Spinal cord (tissue), 10 donors: ENCODE results near the gene VCAM1. TPM values are rescaled to one million over a fixed set of nuclear protein-coding genes. Genes with fewer than 3 reads are reported as not detected.
A peak's percentile ranks its signal among the peaks of the same experiment; 100 is the strongest.
"Not testable (repeated sequence)": the region's sequence is repeated elsewhere in the genome, so short reads cannot be mapped to it uniquely, and the experiment has no call there.

ENCODE experiments used
- DNase-seq, 6 donors: peaks; one replicate each; pipeline versions ENCODE4 v3.0.0 to v3.0.0-alpha.2; 2013 to 2015; ENCODE audit warnings: low spot score in 6 of 6, low read depth in 4 of 6
- H3K27ac ChIP-seq: one replicate; pipeline ENCODE4 v1.5.1; 2013; ENCODE audit warnings: low read depth, low read length, control low read depth
- H3K27me3 ChIP-seq: one replicate; pipeline ENCODE4 v1.6.1; 2013; ENCODE audit warnings: low read length; ENCODE audit not compliant: control insufficient read depth, insufficient read depth
- H3K36me3 ChIP-seq: one replicate; pipeline ENCODE4 v1.6.1; 2013; ENCODE audit warnings: low read length; ENCODE audit not compliant: control insufficient read depth, insufficient read depth
- H3K4me1 ChIP-seq: one replicate; pipeline ENCODE4 v1.6.1; 2013; ENCODE audit warnings: low read length; ENCODE audit not compliant: control insufficient read depth, insufficient read depth
- H3K4me3 ChIP-seq: one replicate; pipeline ENCODE4 v1.5.1; 2013; ENCODE audit warnings: low read depth, low read length, control low read depth
- H3K9me3 ChIP-seq: one replicate; pipeline ENCODE4 v1.6.1; 2013; ENCODE audit warnings: low read length; ENCODE audit not compliant: control insufficient read depth, insufficient read depth
- WGBS: methylation state at CpG from one replicate; pipeline ENCODE4 v1.1.5; 2013; ENCODE audit warnings: missing lambda C conversion rate; ENCODE audit not compliant: insufficient coverage; 5-methylcytosine and 5-hydroxymethylcytosine counted together
- polyA plus RNA-seq, 2 donors: library from polyadenylated mRNA; unstranded; fragments of 120-200 nt; gene quantifications; one replicate each; pipeline ENCODE4 v1.2.1, GENCODE V29; 2013; ENCODE audit not compliant: insufficient read length in 2 of 2
- total RNA-seq, 2 donors: library from RNA; depleted of rRNA in 1 of 2; stranded (reverse); fragments of 120-200 nt in 1 of 2; fragments of >200 nt in 1 of 2; gene quantifications; one replicate each; pipeline versions ENCODE4 v1.2.3 to v1.2.4, GENCODE V29; 2013 to 2014
- donor health status: healthy.

VCAM1 gene
- total and polyA plus RNA-seq, 4 donors: 39.4 to 81.8 (median 70.6) TPM

DNA sequence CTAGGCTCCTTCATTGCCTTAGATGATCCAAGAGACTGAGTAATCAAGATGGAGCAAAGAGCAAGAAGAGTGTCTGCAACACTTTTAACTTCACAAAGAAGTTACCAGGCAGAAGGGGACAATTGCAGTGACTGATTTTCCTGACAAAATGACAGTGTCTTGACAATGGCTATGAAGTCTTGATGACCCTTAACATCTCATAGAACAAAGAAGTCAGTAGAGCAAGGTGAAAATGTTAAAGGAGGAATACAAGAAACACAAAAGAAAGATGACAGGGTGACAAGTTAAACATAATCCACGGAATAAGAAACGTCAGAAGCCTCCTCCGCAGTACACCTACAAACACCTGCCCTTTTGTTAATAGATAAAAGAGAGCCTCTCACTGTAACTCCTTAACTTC, 15.1 kb upstream of the VCAM1 start:
- H3K9me3 ChIP-seq: no peaks in the 10 kb centered on the region
- WGBS: no CpG with 5 or more reads among the region's 3 CpGs
- H3K27me3 ChIP-seq: no peaks in the 10 kb centered on the region
- no peaks in the 10 kb centered on the region for H3K36me3 ChIP-seq
- no peak overlapping the region for H3K27ac ChIP-seq
- no peak overlapping the region for H3K4me3 ChIP-seq
- DNase-seq: no peak
- no peaks in the 10 kb centered on the region for H3K4me1 ChIP-seq

DNA sequence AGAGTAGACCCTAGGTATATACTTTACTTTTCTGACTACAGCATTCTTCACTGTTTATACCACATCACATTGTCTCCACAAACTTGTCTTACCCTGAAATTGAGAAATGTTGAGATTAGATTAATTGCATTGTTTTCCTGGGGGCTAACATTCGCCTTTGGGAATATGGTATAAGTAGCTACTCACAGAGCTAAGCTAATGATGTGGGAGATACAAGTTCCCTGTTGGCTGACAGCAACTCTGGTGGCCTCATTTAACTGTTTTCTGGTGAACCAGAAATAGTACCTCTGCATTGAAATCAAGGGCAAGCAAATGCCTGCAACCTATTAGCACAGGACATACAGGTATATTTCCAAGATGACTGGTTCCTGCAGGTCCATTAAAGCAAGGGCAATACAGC, 13.2 kb upstream of the VCAM1 start:
- H3K4me1 ChIP-seq: no peaks in the 10 kb centered on the region

DNA sequence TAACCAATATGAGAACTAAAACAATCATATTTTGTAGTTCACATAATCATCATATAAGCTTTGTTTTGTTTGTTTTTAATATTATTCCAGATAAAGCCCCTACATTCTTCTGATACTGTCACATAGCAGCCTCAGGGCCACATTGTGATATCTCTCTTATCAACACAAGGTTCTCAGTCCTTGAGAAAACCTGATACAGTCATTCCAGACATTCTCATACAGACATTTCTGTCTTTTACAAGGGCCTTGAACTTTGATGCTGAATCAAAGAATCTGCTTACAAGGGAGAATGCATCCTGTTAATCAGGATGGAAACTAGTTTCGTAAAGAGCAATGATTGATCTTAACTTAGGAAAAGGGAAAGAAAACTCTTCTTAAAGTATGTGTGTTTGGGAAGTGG, 12.7 kb upstream of the VCAM1 start:
- WGBS: no CpG with 5 or more reads among the region's 1 CpG
- H3K4me1 ChIP-seq: no peaks in the 10 kb centered on the region

More for the DNA sequence above, 13.2 kb upstream of the VCAM1 start:
- DNase-seq: no peak
- no peaks in the 10 kb centered on the region for H3K27me3 ChIP-seq
- H3K4me3 ChIP-seq: no peak overlapping the region
- no peak overlapping the region for H3K27ac ChIP-seq
- H3K36me3 ChIP-seq: no peaks in the 10 kb centered on the region
- whole genome bisulfite sequencing: 100% methylated on average over 1 of the region's 1 CpG
- no peaks in the 10 kb centered on the region for H3K9me3 ChIP-seq

DNA sequence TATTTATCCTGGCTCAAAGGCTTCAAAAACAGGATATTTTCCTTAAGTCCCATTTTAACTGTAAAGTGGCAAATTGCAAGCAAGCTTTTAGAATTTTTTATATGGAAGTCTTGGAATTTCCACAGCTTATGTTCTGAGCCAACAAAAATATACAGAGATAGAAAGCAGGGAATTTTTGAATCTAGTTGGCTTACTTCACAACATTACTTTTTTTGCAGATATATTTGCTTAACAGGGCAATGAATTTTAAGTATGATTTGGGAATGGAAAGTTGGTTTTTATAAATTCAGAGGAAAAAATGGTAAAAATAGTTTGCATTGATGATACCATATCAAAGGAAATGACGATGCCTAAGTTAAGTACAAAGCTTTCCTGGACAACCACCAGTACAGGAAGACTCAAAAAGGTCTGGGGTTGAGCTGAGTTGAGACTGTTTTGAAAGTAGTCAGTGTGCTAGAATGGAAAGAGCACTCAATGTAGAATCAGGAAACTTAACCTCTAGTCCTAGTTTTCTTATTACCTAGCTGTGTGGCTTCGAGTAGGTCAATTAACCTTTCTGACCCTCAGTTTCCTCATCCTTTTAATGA, 11.0 kb upstream of the VCAM1 start:
- Histone ChIP-seq H3K27ac (no peak overlapping the region), H3K4me3 (no peak overlapping the region), H3K27me3 (no peaks in the 10 kb centered on the region), H3K4me1 (no peaks in the 10 kb centered on the region), H3K36me3 (no peaks in the 10 kb centered on the region), H3K9me3 (no peaks in the 10 kb centered on the region)
- peak in 1 of 6 donors; percentile 49 for DNase-seq
- WGBS: 80% methylated on average over 1 of the region's 2 CpGs

More for the DNA sequence above, 12.7 kb upstream of the VCAM1 start:
- Histone ChIP-seq H3K36me3 (no peaks in the 10 kb centered on the region), H3K9me3 (no peaks in the 10 kb centered on the region), H3K27ac (no peak overlapping the region), H3K4me3 (no peak overlapping the region), H3K27me3 (no peaks in the 10 kb centered on the region)
- no peak for DNase-seq

DNA sequence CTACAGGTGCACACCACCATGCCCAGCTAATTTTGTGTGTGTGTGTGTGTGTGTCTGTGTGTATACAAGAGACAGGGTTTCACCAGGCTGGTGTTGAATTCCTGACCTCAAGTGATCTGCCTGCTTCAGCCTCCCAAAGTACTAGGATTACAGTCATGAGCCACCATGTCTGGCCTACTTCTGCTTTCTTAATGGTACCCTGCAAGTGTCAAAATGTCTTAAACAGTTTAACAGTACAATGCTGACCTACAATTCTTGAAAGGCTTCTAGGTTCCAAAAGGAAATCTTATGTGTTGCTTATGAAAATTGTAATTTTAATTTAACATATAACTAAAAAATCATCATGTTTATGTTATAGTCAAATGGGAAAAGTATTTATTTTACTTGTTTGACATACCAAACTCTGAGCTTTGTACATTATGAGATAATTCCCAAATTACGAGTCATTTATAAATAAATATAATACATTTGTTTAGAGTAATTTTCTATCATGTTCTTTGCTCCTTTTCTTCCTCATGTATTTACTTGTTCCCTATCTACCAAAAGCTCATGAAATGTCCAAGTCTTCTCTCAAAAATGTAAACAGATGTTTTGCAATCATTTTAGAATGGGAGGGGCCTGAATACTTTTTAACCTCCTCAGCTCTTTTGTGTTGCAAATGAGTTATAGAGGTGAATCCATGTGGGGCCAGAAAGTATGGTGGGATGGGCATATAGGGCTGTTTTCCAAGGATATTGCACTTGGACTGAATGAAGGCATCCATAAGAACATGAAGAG, 8.4 kb upstream of the VCAM1 start:
- Histone ChIP-seq H3K27me3 (no peaks in the 10 kb centered on the region), H3K27ac (no peak overlapping the region), H3K9me3 (no peaks in the 10 kb centered on the region), H3K4me3 (no peak overlapping the region), H3K4me1 (no peaks in the 10 kb centered on the region), H3K36me3 (no peaks in the 10 kb centered on the region)
- DNase-seq: no peak
- no CpG with 5 or more reads among the region's 1 CpG for WGBS

DNA sequence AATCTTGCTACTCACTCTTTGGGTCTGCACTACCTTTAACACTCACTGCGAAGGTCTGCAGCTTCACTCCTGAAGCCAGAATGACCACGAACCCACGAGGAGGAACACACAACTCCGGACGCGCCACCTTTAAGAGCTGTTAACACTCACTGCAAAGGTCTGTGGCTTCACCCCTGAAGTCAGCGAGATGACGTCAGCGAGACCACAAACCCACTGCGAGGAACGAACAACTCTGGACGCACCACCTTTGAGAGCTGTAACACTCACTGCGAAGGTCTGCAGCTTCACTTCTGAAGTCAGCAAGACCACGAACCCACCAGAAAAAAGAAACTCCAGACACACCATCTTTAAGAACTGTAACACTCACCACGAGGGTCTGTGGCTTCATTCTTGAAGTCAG, 6.5 kb upstream of the VCAM1 start:
- H3K27ac ChIP-seq, DNase-seq, H3K4me3 ChIP-seq, H3K9me3 ChIP-seq, H3K27me3 ChIP-seq, H3K4me1 ChIP-seq, H3K36me3 ChIP-seq: not testable (repeated sequence)
- 92% methylated on average over 14 of the region's 15 CpGs for WGBS

DNA sequence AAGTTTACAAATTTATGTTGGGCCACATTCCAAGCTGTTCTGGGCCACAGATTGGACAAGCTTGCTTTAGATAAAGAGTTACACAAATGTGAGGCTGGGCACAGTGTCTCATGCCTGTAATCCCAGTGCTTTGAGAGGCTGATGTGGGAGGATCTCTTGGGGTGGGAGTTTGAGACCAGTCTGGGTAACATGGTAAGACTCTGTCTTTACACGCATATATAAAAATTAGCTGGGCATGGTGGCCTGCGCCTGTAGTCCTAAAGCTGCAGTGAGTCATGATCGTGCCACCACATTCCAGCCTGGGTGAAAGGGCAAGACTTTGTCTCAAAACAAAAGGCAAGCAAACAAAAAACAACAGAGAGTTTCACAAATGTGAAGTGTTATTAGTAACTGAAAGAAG, 5.9 kb upstream of the VCAM1 start:
- Histone ChIP-seq H3K27ac (no peak overlapping the region), H3K9me3 (no peaks in the 10 kb centered on the region), H3K4me3 (no peak overlapping the region), H3K27me3 (no peaks in the 10 kb centered on the region), H3K36me3 (no peaks in the 10 kb centered on the region), H3K4me1 (no peaks in the 10 kb centered on the region)
- 90% methylated on average over 2 of the region's 3 CpGs for WGBS
- no peak for DNase-seq

DNA sequence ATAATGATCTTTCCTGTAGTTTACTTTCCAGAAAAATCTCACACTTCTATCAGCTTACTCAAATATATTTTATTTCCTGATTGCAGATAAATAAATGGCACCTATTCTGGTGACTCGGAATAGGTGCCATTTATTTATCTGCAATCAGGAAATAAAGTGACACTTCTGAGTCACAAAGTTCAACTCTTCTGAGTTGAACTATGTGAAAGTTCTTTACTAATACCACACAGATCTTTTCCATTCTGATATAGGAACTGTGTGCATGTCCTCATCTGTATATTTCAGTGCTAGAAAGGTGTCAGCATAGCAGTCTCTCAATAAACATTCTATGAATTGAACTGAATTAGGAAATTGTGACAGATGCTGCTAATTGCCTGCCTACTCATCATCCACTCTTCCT, 4.9 kb upstream of the VCAM1 start:
- WGBS: no CpG with 5 or more reads among the region's 1 CpG
- Histone ChIP-seq H3K36me3 (no peaks in the 10 kb centered on the region), H3K9me3 (no peaks in the 10 kb centered on the region), H3K4me1 (no peaks in the 10 kb centered on the region), H3K27me3 (no peaks in the 10 kb centered on the region), H3K4me3 (no peak overlapping the region), H3K27ac (no peak overlapping the region)
- no peak for DNase-seq

DNA sequence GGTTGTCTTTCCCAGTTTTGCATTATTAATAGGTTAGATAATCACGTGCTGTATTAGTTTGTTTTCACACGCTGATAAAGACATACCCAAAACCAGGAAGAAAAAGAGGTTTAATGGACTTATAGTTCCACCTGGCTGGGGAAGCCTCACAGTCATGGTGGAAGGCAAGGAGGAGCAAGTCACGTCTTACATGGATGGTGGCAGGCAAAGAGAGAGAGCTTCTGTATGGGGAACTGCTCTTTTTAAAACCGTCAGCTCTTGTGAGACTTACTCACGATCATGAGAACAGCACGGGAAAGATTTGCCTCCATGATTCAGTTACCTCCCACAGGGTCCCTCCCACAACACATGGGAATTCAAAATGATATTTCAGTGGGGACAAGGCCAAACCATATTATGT, 2.3 kb upstream of the VCAM1 start:
- Histone ChIP-seq H3K4me3 (no peak overlapping the region), H3K36me3 (no peaks in the 10 kb centered on the region), H3K27ac (no peak overlapping the region), H3K9me3 (no peaks in the 10 kb centered on the region), H3K27me3 (no peaks in the 10 kb centered on the region), H3K4me1 (no peaks in the 10 kb centered on the region)
- 94% methylated on average over 2 of the region's 6 CpGs for WGBS
- no peak for DNase-seq

DNA sequence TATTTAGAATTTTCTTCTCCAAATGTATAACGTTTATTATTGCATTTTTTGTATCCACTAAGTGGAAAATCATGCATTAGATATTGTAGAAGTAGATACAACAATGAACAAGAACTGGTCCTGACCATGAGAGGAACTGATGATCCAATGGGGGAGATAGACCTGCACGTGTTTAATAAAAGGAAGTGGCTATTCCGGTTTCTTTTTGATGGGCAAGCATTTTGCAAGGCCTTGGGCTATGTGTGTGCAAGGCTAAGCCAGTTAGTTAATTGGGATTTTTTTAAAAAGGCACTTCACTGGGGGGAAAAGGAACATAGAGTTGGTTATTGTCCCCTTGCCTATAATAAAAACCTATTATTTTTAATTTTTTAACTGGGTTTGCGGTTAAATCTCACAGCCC, 961 bp upstream of the VCAM1 start:
- no peak overlapping the region for H3K27ac ChIP-seq
- no peaks in the 10 kb centered on the region for H3K27me3 ChIP-seq
- H3K36me3 ChIP-seq: no peaks in the 10 kb centered on the region
- H3K4me1 ChIP-seq: no peaks in the 10 kb centered on the region
- no peaks in the 10 kb centered on the region for H3K9me3 ChIP-seq
- WGBS: 94% methylated on average over 2 of the region's 4 CpGs
- DNase-seq: no peak
- H3K4me3 ChIP-seq: no peak overlapping the region
